Measurements from ENCODE around the gene ZXDC. TPM values are rescaled to one million over a fixed set of nuclear protein-coding genes. Genes with fewer than 3 reads are reported as not detected.

Gene ZXDC
- total and polyA plus RNA-seq, 9 of the 15 experiments (the other 6 are each of a cell fraction or from before 2014, with no cell fraction given) = 0.59 to 13.4 (median 7.3) TPM

DNA sequence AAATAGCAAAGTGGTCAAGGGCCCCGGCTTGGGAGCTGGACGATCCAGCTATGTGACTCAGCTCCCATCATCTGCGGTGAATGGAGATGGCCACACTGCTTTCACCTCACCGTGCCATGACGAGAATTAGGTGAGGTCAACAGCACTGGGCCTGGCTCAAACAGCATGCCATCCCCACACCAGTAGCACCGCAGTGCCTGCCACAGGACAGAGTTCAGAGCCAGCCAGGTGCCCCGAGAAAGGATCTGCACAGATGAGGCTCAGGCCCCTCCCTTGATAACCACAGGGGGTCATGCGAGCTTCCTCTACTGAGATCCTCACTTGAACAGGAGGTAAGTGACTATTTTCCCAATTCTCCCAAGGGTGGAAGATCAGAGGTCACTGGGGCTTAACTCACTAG, 29.4 kb downstream of the ZXDC start (continued):
- TF ChIP-seq CREBBP (IDR thresholded peaks at IDR 0.05; ENCODE audit: low read depth, low read length) (no peak), BCL6 (CRISPR knock-in tag; IDR thresholded peaks at IDR 0.05) (no peak), HOXB6 (CRISPR knock-in tag; IDR thresholded peaks at IDR 0.05; ENCODE audit: borderline replicate concordance) (no peak), PYGO2 (tag; IDR thresholded peaks at IDR 0.05) (no peak), TGIF2 (CRISPR knock-in tag; IDR thresholded peaks at IDR 0.05) (no peak), ZNF766 (CRISPR knock-in tag; conservative IDR thresholded peaks at IDR 0.05) (no peak), HNRNPK (IDR thresholded peaks at IDR 0.05; ENCODE audit: low read depth, low read length, poor library complexity, severe bottlenecking) (no peak)
- TF ChIP-seq, protein P1, sequence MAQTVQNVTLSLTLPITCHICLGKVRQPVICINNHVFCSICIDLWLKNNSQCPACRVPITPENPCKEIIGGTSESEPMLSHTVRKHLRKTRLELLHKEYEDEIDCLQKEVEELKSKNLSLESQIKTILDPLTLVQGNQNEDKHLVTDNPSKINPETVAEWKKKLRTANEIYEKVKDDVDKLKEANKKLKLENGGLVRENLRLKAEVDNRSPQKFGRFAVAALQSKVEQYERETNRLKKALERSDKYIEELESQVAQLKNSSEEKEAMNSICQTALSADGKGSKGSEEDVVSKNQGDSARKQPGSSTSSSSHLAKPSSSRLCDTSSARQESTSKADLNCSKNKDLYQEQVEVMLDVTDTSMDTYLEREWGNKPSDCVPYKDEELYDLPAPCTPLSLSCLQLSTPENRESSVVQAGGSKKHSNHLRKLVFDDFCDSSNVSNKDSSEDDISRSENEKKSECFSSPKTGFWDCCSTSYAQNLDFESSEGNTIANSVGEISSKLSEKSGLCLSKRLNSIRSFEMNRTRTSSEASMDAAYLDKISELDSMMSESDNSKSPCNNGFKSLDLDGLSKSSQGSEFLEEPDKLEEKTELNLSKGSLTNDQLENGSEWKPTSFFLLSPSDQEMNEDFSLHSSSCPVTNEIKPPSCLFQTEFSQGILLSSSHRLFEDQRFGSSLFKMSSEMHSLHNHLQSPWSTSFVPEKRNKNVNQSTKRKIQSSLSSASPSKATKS (CRISPR knock-in tag; IDR thresholded peaks at IDR 0.05) = no peak
- TF ChIP-seq, protein P2, sequence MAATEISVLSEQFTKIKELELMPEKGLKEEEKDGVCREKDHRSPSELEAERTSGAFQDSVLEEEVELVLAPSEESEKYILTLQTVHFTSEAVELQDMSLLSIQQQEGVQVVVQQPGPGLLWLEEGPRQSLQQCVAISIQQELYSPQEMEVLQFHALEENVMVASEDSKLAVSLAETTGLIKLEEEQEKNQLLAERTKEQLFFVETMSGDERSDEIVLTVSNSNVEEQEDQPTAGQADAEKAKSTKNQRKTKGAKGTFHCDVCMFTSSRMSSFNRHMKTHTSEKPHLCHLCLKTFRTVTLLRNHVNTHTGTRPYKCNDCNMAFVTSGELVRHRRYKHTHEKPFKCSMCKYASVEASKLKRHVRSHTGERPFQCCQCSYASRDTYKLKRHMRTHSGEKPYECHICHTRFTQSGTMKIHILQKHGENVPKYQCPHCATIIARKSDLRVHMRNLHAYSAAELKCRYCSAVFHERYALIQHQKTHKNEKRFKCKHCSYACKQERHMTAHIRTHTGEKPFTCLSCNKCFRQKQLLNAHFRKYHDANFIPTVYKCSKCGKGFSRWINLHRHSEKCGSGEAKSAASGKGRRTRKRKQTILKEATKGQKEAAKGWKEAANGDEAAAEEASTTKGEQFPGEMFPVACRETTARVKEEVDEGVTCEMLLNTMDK (IDR thresholded peaks at IDR 0.05; ENCODE audit: borderline replicate concordance, insufficient read depth, low read depth, low read length, poor library complexity, severe bottlenecking) = no peak
- TF ChIP-seq, protein P3, sequence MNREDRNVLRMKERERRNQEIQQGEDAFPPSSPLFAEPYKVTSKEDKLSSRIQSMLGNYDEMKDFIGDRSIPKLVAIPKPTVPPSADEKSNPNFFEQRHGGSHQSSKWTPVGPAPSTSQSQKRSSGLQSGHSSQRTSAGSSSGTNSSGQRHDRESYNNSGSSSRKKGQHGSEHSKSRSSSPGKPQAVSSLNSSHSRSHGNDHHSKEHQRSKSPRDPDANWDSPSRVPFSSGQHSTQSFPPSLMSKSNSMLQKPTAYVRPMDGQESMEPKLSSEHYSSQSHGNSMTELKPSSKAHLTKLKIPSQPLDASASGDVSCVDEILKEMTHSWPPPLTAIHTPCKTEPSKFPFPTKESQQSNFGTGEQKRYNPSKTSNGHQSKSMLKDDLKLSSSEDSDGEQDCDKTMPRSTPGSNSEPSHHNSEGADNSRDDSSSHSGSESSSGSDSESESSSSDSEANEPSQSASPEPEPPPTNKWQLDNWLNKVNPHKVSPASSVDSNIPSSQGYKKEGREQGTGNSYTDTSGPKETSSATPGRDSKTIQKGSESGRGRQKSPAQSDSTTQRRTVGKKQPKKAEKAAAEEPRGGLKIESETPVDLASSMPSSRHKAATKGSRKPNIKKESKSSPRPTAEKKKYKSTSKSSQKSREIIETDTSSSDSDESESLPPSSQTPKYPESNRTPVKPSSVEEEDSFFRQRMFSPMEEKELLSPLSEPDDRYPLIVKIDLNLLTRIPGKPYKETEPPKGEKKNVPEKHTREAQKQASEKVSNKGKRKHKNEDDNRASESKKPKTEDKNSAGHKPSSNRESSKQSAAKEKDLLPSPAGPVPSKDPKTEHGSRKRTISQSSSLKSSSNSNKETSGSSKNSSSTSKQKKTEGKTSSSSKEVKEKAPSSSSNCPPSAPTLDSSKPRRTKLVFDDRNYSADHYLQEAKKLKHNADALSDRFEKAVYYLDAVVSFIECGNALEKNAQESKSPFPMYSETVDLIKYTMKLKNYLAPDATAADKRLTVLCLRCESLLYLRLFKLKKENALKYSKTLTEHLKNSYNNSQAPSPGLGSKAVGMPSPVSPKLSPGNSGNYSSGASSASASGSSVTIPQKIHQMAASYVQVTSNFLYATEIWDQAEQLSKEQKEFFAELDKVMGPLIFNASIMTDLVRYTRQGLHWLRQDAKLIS (CRISPR knock-in tag; IDR thresholded peaks at IDR 0.05) = no peak
